ENCODE measurements around the gene RNPEP. TPM values are rescaled to one million over a fixed set of nuclear protein-coding genes. Genes with fewer than 3 reads are reported as not detected.
"Not testable (repeated sequence)": the region's sequence is repeated elsewhere in the genome, so short reads cannot be mapped to it uniquely, and the experiment has no call there.

RNPEP gene
- total and polyA plus RNA-seq, 2 of the 8 experiments (the other 6 are each of a cell fraction or from before 2014, with no cell fraction given): 34.1 to 51.1 TPM

GRCh38 chr1:202018468-202019234, 36.2 kb downstream of the RNPEP start (continued):
- TF ChIP-seq SRF (IDR thresholded peaks at IDR 0.05; ENCODE audit: low read depth, low read length): no peak

- peak overlapping the region; percentile 75; the same call in 1 of the 2 replicates for H2BK15ac ChIP-seq (ENCODE audit: low read length)
- not testable (repeated sequence) for H4K5ac ChIP-seq (ENCODE audit: insufficient read length, low read depth, low read length); H4K91ac ChIP-seq (replicated peaks; ENCODE audit: insufficient read length, low read length); H3K27ac ChIP-seq (ENCODE audit: low read depth, low read length); H3K9ac ChIP-seq (replicated peaks in 1 of 4; ENCODE audit: extremely low read depth in 1 of 4, low read depth in 3 of 4, low read length in 3 of 4); H3K79me1 ChIP-seq (ENCODE audit: low read depth, low read length); H3K4ac ChIP-seq (replicated peaks; ENCODE audit: insufficient read length, low read depth, low read length); FAIRE-seq; H3K9me3 ChIP-seq (ENCODE audit: insufficient read depth in 2 of 2, low read depth in 1 of 2, low read length in 1 of 2); H3K27me3 ChIP-seq (replicated peaks in 1 of 4; ENCODE audit: control insufficient read depth in 3 of 4, extremely low read depth in 1 of 4, insufficient read depth in 3 of 4, low read length in 3 of 4); H2AFZ ChIP-seq (ENCODE audit: low read length); H3K23ac ChIP-seq (ENCODE audit: insufficient read length); H3K56ac ChIP-seq (replicated peaks; ENCODE audit: insufficient read length, low read depth, low read length); H3K4me3 ChIP-seq (ENCODE audit: extremely low read depth in 1 of 4, insufficient read depth in 2 of 4, low read depth in 3 of 4, low read length in 4 of 4); H3K23me2 ChIP-seq (ENCODE audit: low read depth, low read length); H3K4me2 ChIP-seq (ENCODE audit: insufficient read depth in 1 of 2, low read depth in 2 of 2, low read length in 2 of 2); H4K20me1 ChIP-seq (replicated peaks in 1 of 2; ENCODE audit: control insufficient read depth in 1 of 2, insufficient read depth in 2 of 2, low read length in 2 of 2); H3K79me2 ChIP-seq (ENCODE audit: control insufficient read depth in 1 of 2, insufficient read depth in 2 of 2, low read length in 2 of 2); H2BK120ac ChIP-seq (replicated peaks; ENCODE audit: low read depth, low read length); H3K14ac ChIP-seq (ENCODE audit: insufficient read length); DNase-seq (ENCODE audit: low read depth in 1 of 2, low spot score in 2 of 2); H4K8ac ChIP-seq (ENCODE audit: extremely low read depth, insufficient read depth, low read length)
- H3K18ac ChIP-seq (ENCODE audit: extremely low read depth, low read length): peak overlapping the region; percentile 44; the same call in 1 of the 2 replicates
- ChIA-PET POLR2A (ENCODE audit: partially characterized antibody) (interaction anchor here (0.9 to 6.8 kb wide), 2 partner anchors 7 to 111 kb away, joined by 5 to 74 read pairs; partner anchors contain the start of gene ELF3), CTCF (ENCODE audit: partially characterized antibody) (interaction anchor here (0.7 to 2.9 kb wide), 5 partner anchors 12 to 1665 kb away, joined by 3 to 8 read pairs (median 4); no protein-coding TSS in a partner anchor)
- peak overlapping the region; percentile 74; the same call in 1 of the 2 replicates for H2BK20ac ChIP-seq (ENCODE audit: low read length)
- H2AK5ac ChIP-seq (ENCODE audit: low read depth, low read length): 0 out of 2 replicates have a peak overlapping the region, but pooled peaks have one; percentile 56
- 0 out of 2 replicates have a peak overlapping the region, but pooled peaks have one; percentile 18 for H2BK12ac ChIP-seq (ENCODE audit: low read depth, low read length)
- H2BK5ac ChIP-seq (ENCODE audit: low read depth, low read length): peak overlapping the region; percentile 57; the same call in 1 of the 2 replicates
- peaks cover 0 to 13% (median 2%) of the 10 kb centered on the region in 4 experiments; a peak in 5 of 7 replicates for H3K4me1 ChIP-seq (replicated peaks in 1 of 4; ENCODE audit: control insufficient read depth in 3 of 4, insufficient read depth in 4 of 4, low read length in 3 of 4)
- WGBS, 2 experiments (ENCODE audit: extremely low coverage in 1 of 2, insufficient coverage in 1 of 2, insufficient read length in 1 of 2, insufficient replicate concordance in 2 of 2, low coverage in 1 of 2, low lambda C conversion rate in 2 of 2, missing lambda C conversion rate in 1 of 2): 72% methylated on average over 6 of the region's 8 CpGs; no CpG with 5 or more reads in 1 of the 2 experiments
- peaks cover 4 to 18% (median 7%) of the 10 kb centered on the region in 4 experiments; a peak in 6 of 8 replicates for H3K36me3 ChIP-seq (ENCODE audit: control insufficient read depth in 2 of 4, insufficient read depth in 4 of 4, low read length in 3 of 4)
Measured at GRCh38 chr1:202019235-202019558, 36.7 kb downstream of the RNPEP start.
